BJ (cell line): ENCODE measurements around the gene CTXND2. TPM values are rescaled to one million over a fixed set of nuclear protein-coding genes. Genes with fewer than 3 reads are reported as not detected.
"Not testable (repeated sequence)": the region's sequence is repeated elsewhere in the genome, so short reads cannot be mapped to it uniquely, and the experiment has no call there.

Experiments used
- CTCF ChIA-PET: fragments of 350-600 bp; formaldehyde crosslinking; extraction: SDS; loops from one replicate; lab custom pipeline; 2021; ENCODE audit warnings: antibody characterized with exemption, inconsistent platforms; lab: Yijun Ruan, JAX
- POLR2A ChIA-PET: fragments of 300-600 bp; sonication (Branson Sonifier 250); formaldehyde crosslinking; extraction: SDS; loops from one replicate; lab custom pipeline; 2021; ENCODE audit warnings: antibody characterized with exemption; lab: Charles Lee
- DNase-seq: peaks from one replicate; pipeline ENCODE4 v3.0.0-alpha.2; 2011; ENCODE audit warnings: low read depth
- H3K27me3 ChIP-seq: 2 replicates; pipeline ENCODE4 v1.6.0; 2011; ENCODE audit warnings: low read length; ENCODE audit not compliant: control insufficient read depth, insufficient read depth
- H3K36me3 ChIP-seq: 2 replicates; pipeline ENCODE4 v1.5.1; 2011; ENCODE audit warnings: low read length; ENCODE audit not compliant: control insufficient read depth, insufficient read depth
- H3K4me3 ChIP-seq: 2 replicates; pipeline ENCODE4 v1.5.1; 2011; ENCODE audit warnings: low read depth, mild to moderate bottlenecking, control low read depth, low read length
- CTCF ChIP-seq: IDR thresholded peaks from 2 replicates; pipeline ENCODE4 v1.5.1; 2011; ENCODE audit warnings: low read depth, mild to moderate bottlenecking, control low read depth, inconsistent platforms, low read length, moderate library complexity; ENCODE audit not compliant: insufficient read depth
- polyA plus RNA-seq: library from polyadenylated mRNA; depleted of rRNA; stranded (reverse); fragments of >200 nt; gene quantifications from 2 replicates; pipeline ENCODE4 v1.2.3, GENCODE V29; 2011

CTXND2 gene
- polyA plus RNA-seq, 1 experiment, result not detected

- H3K4me3 ChIP-seq, result no peak overlapping the region
- no peak for DNase-seq
- ChIA-PET CTCF (interaction anchor here (1.2 kb wide), 1 partner anchor 27 kb away, joined by 3 read pairs; no protein-coding TSS in a partner anchor), POLR2A (no interaction called here)
- peaks cover 2% of the 10 kb centered on the region; the same call in 1 of the 2 replicates for H3K27me3 ChIP-seq
- TF ChIP-seq CTCF, result no peak
- H3K36me3 ChIP-seq, result no peaks in the 10 kb centered on the region
Measured at GRCh38 chr1:150895618-150896017, 8.7 kb downstream of the CTXND2 start.

- H3K4me3 ChIP-seq, H3K27me3 ChIP-seq, H3K36me3 ChIP-seq, POLR2A ChIA-PET, DNase-seq: not testable (repeated sequence)
- CTCF ChIA-PET, result interaction anchor here (0.8 to 1.3 kb wide), 3 partner anchors 9 to 23 kb away, joined by 3 to 5 read pairs (median 3); partner anchors contain the start of gene CTXND2
Measured at GRCh38 chr1:150899795-150900194, 12.9 kb downstream of the CTXND2 start.

GRCh38 chr1:150902346-150902745, 15.4 kb downstream of the CTXND2 start:
- CTCF ChIA-PET, result interaction anchor here (1.8 kb wide), 1 partner anchor 20 kb away, joined by 8 read pairs; no protein-coding TSS in a partner anchor
- no peak for TF ChIP-seq CTCF
- POLR2A ChIA-PET, result no interaction called here

GRCh38 chr1:150902751-150903150, 15.8 kb downstream of the CTXND2 start:
- no peaks in the 10 kb centered on the region for H3K36me3 ChIP-seq
- H3K27me3 ChIP-seq, result no peaks in the 10 kb centered on the region
- no peak overlapping the region for H3K4me3 ChIP-seq
- DNase-seq, result no peak
- TF ChIP-seq CTCF, result no peak
- ChIA-PET CTCF (interaction anchor here (1.8 kb wide), 1 partner anchor 20 kb away, joined by 8 read pairs; no protein-coding TSS in a partner anchor), POLR2A (no interaction called here)

More at GRCh38 chr1:150902346-150902745, 15.4 kb downstream of the CTXND2 start:
- DNase-seq, result no peak
- H3K27me3 ChIP-seq, result no peaks in the 10 kb centered on the region
- no peaks in the 10 kb centered on the region for H3K36me3 ChIP-seq
- no peak overlapping the region for H3K4me3 ChIP-seq

GRCh38 chr1:150905301-150905700, 18.4 kb downstream of the CTXND2 start:
- POLR2A ChIA-PET, result no interaction called here
- CTCF ChIA-PET, result no interaction called here
- no peak for TF ChIP-seq CTCF

GRCh38 chr1:150906329-150906728, 19.4 kb downstream of the CTXND2 start:
- no peak overlapping the region for H3K4me3 ChIP-seq
- no peaks in the 10 kb centered on the region for H3K27me3 ChIP-seq
- no peak for TF ChIP-seq CTCF
- DNase-seq, result no peak
- H3K36me3 ChIP-seq, result no peaks in the 10 kb centered on the region
- CTCF ChIA-PET, result interaction anchor here (1.1 kb wide), 1 partner anchor 20 kb away, joined by 4 read pairs; the partner anchor contains the start of gene SETDB1
- POLR2A ChIA-PET, result no interaction called here

More at GRCh38 chr1:150905301-150905700, 18.4 kb downstream of the CTXND2 start:
- Histone ChIP-seq H3K27me3 (no peaks in the 10 kb centered on the region), H3K36me3 (no peaks in the 10 kb centered on the region), H3K4me3 (no peak overlapping the region)
- DNase-seq, result no peak
